Liver (tissue), 2 donors: ENCODE results near the gene MRPL55.

Experiments
- CTCF ChIP-seq: fragments of 150-350 bp; IDR thresholded peaks from 2 replicates; pipeline ENCODE4 v1.5.1; 2017; ENCODE audit warnings: improper control_type of control experiment, low read depth, low read length; ENCODE audit not compliant: missing input control
- MAX ChIP-seq: IDR thresholded peaks from 2 replicates; pipeline ENCODE4 v1.6.1; 2016; ENCODE audit warnings: antibody characterized with exemption
- donor health status: healthy.

- TF ChIP-seq CTCF (no peak), MAX (no peak)
Measured at GRCh38 chr1:228077565-228078330, 31.4 kb downstream of the MRPL55 start.
